ENCODE measurements around the gene PRMT7. TPM values are rescaled to one million over a fixed set of nuclear protein-coding genes. Genes with fewer than 3 reads are reported as not detected.

The PRMT7 gene
- total RNA-seq, 2 experiments from 2014 or later: 80.4 to 85.1 TPM

GRCh38 chr16:68324336-68324735 lies 13.5 kb downstream of the PRMT7 start:
- POLR2A ChIA-PET: interaction anchor here (0.5 kb wide), 1 partner anchor 10 kb away, joined by 3 read pairs; no protein-coding TSS in a partner anchor
- intact Hi-C loops (cut with micrococcal nuclease; ENCODE audit: unreplicated experiment): no loop called here

GRCh38 chr16:68324780-68325357 lies 14.1 kb downstream of the PRMT7 start:
- Histone ChIP-seq H4K20me1 (ENCODE audit: insufficient read depth, low read length) (no peaks in the 10 kb centered on the region), H3K9me2 (ENCODE audit: insufficient read depth, low read length) (no peaks in the 10 kb centered on the region), H3K4me2 (ENCODE audit: low read length) (no peak overlapping the region), H3K4me1 (ENCODE audit: insufficient read depth, low read length, poor library complexity, severe bottlenecking) (peaks cover 15% of the 10 kb centered on the region), H3K4me3 (ENCODE audit: low read depth, low read length, poor library complexity, severe bottlenecking) (no peak overlapping the region), H2AFZ (ENCODE audit: low read length) (no peak overlapping the region), H3K9me3 (ENCODE audit: low read length) (no peaks in the 10 kb centered on the region), H3K36me3 (ENCODE audit: insufficient read depth, low read length) (peaks cover 89% of the 10 kb centered on the region), H3K27ac (ENCODE audit: low read depth, low read length, poor library complexity, severe bottlenecking) (no peak overlapping the region), H3K79me2 (ENCODE audit: insufficient read depth, low read depth, low read length) (no peaks in the 10 kb centered on the region)
- BruUV-seq (replicated peaks): no TSS peak
- DNase-seq (ENCODE audit: low spot score): no peak
- intact Hi-C loops (cut with micrococcal nuclease; ENCODE audit: unreplicated experiment): no loop called here
- CTCF ChIA-PET (ENCODE audit: unreplicated experiment): no interaction called here
- POLR2A ChIA-PET: no interaction called here
- no peak for TF ChIP-seq EZH2phosphoT487 (IDR thresholded peaks at IDR 0.05; ENCODE audit: borderline replicate concordance, low read depth, low read length)
- TF ChIP-seq, protein P1, sequence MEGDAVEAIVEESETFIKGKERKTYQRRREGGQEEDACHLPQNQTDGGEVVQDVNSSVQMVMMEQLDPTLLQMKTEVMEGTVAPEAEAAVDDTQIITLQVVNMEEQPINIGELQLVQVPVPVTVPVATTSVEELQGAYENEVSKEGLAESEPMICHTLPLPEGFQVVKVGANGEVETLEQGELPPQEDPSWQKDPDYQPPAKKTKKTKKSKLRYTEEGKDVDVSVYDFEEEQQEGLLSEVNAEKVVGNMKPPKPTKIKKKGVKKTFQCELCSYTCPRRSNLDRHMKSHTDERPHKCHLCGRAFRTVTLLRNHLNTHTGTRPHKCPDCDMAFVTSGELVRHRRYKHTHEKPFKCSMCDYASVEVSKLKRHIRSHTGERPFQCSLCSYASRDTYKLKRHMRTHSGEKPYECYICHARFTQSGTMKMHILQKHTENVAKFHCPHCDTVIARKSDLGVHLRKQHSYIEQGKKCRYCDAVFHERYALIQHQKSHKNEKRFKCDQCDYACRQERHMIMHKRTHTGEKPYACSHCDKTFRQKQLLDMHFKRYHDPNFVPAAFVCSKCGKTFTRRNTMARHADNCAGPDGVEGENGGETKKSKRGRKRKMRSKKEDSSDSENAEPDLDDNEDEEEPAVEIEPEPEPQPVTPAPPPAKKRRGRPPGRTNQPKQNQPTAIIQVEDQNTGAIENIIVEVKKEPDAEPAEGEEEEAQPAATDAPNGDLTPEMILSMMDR (conservative IDR thresholded peaks at IDR 0.05; ENCODE audit: low read length): no peak

More at GRCh38 chr16:68324336-68324735, 13.5 kb downstream of the PRMT7 start:
- H3K79me2 ChIP-seq (ENCODE audit: insufficient read depth, low read depth, low read length): no peaks in the 10 kb centered on the region
- no peak overlapping the region for H3K27ac ChIP-seq (ENCODE audit: low read depth, low read length, poor library complexity, severe bottlenecking)
- H3K9me2 ChIP-seq (ENCODE audit: insufficient read depth, low read length): no peaks in the 10 kb centered on the region
- no peaks in the 10 kb centered on the region for H4K20me1 ChIP-seq (ENCODE audit: insufficient read depth, low read length)
- peaks cover 89% of the 10 kb centered on the region for H3K36me3 ChIP-seq (ENCODE audit: insufficient read depth, low read length)
- no peak overlapping the region for H3K4me2 ChIP-seq (ENCODE audit: low read length)
- peaks cover 15% of the 10 kb centered on the region for H3K4me1 ChIP-seq (ENCODE audit: insufficient read depth, low read length, poor library complexity, severe bottlenecking)
- CTCF ChIA-PET (ENCODE audit: unreplicated experiment): no interaction called here
- BruUV-seq (replicated peaks): no TSS peak
- DNase-seq (ENCODE audit: low spot score): no peak
- TF ChIP-seq, protein P1 (conservative IDR thresholded peaks at IDR 0.05; ENCODE audit: low read length): no peak
- no peak for TF ChIP-seq EZH2phosphoT487 (IDR thresholded peaks at IDR 0.05; ENCODE audit: borderline replicate concordance, low read depth, low read length)
- H3K4me3 ChIP-seq (ENCODE audit: low read depth, low read length, poor library complexity, severe bottlenecking): no peak overlapping the region
- H3K9me3 ChIP-seq (ENCODE audit: low read length): no peaks in the 10 kb centered on the region
- H2AFZ ChIP-seq (ENCODE audit: low read length): no peak overlapping the region

Measured in OCI-LY7 (cell line).